Fibroblast of peridontal ligament (primary cell): ENCODE data around the gene DNM1L.
A peak's percentile ranks its signal among the peaks of the same experiment; 100 is the strongest.
"Not testable (repeated sequence)": the region's sequence is repeated elsewhere in the genome, so short reads cannot be mapped to it uniquely, and the experiment has no call there.

Source experiments
- DNase-seq: peaks from one replicate; pipeline ENCODE4 v3.0.0-alpha.2; 2010; ENCODE audit errors: extremely low read depth

The DNM1L gene

GRCh38 chr12:32697445-32697844, 18.3 kb downstream of the DNM1L start:
- no peak for DNase-seq

- DNase-seq = no peak
Measured at GRCh38 chr12:32698285-32698684, 19.2 kb downstream of the DNM1L start.

- DNase-seq = not testable (repeated sequence)
Measured at GRCh38 chr12:32699437-32699836, 20.3 kb downstream of the DNM1L start.

GRCh38 chr12:32702473-32702872, 23.4 kb downstream of the DNM1L start:
- peak; percentile 24 for DNase-seq

GRCh38 chr12:32702946-32703345, 23.8 kb downstream of the DNM1L start:
- no peak for DNase-seq

GRCh38 chr12:32705783-32706182, 26.7 kb downstream of the DNM1L start:
- no peak for DNase-seq

DNA sequence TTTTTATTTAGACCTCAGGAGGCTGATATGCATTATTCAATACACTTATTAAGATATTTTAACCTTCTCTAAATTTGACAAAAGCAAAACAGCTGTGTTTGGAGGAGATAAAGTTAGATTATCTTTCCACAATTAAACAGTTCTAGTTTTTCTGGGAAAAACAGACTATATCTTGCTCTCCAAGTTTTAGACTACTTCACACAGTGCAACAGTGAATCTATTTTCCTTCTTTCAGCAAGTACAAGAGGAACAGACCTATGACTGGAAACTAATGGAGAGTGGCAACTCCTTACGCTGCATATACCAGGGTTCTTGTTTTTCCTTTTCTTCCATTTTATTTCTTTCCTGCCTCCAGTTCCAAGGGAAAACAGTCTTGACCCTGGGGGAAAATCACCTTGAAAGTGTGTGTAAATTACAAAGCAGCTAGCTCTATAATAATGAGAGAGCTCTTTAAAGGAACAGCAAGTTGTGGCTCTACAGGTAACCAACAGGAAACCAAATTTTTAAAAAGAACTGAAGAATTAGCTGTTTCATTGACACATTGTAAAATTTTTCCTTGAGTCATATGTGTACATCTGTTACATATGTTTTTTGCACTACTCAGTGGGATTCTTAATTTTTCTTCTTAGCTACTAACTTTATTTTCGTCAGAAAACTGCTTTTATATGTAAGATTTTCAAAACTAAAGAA, 27.4 kb downstream of the DNM1L start:
- DNase-seq = no peak

DNA sequence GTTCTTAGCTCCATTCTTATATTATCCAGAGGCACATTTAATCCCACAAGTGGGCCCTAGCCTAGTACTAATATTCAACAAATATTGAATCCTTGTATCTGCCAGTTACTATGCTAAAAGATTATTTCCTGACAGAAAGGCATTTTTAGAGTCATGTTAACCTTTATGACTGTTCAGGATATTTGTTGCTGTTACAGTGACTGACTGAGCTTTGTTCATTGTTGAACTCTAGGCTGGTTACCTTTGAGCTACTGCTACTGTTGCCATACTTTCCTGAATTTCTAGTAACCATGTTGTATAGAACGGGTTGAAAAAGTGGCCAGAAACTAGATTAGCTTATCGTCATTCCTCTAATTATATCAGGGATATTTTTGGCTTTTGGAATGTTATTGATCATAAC, 29.8 kb downstream of the DNM1L start:
- DNase-seq = no peak

- no peak for DNase-seq
Measured at GRCh38 chr12:32714772-32715171, 35.7 kb downstream of the DNM1L start.

DNA sequence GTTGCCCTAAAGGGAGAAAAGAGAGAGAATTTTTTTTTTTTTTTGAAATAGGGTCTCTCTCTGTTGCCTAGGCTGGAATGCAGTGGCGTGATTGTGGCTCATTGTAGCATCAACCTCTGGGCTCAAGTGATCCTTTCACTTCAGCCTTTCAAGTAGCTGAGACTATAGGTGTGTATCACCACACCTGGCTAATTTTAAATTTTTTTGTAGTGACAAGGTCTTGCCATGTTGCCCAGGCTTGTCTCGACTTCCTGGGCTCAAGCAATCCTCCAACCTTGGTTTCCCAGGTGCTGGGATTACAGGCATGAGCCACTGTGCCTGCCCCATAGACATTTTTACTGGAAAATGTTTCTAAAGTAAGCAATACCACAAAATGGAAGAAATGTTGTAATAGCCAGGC, 39.8 kb downstream of the DNM1L start:
- DNase-seq = no peak

- not testable (repeated sequence) for DNase-seq
Measured at GRCh38 chr12:32725308-32725707, 46.2 kb downstream of the DNM1L start.

GRCh38 chr12:32726286-32726685, 47.2 kb downstream of the DNM1L start:
- no peak for DNase-seq

DNA sequence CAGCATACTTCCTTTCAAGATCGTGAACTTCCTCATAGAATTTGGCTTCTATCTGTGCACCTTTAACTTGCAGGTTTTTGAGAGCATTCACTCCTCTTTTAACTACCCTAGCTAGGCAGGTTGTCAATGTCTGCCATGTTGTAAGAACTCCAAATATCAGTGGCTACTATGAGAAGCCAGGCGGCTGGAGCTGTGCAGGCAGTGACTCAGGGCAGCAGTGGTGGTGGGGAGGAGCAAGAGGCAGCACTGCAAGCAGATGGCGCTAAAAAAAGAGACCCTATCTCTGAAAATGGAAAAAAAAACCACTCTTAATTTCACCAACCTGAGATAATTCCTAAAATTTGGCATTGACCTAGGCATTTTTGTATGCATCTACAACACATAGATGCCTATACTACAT, 48.1 kb downstream of the DNM1L start:
- no peak for DNase-seq

GRCh38 chr12:32734952-32735351, 55.9 kb downstream of the DNM1L start:
- no peak for DNase-seq

DNA sequence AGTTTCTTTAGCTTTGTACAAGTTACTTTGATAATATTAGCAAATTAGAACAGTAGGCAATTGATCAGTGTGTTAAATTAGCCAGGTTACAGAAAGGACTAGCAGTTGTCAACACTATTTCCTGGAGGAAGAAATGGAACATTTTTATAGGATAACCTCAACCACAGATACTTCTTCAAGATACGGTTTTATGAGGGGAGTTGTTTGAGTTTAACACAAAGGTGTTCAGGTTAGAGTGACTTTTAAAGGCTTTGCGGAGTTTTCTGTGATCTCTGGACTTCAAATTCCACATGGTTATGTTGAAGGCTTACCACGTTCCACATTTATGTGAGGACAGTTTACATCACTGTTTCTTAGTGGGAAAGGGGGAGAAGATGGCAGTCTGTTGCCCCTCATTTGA, 57.3 kb downstream of the DNM1L start:
- DNase-seq = no peak

- DNase-seq = no peak
Measured at GRCh38 chr12:32737715-32738114, 58.6 kb downstream of the DNM1L start.

DNA sequence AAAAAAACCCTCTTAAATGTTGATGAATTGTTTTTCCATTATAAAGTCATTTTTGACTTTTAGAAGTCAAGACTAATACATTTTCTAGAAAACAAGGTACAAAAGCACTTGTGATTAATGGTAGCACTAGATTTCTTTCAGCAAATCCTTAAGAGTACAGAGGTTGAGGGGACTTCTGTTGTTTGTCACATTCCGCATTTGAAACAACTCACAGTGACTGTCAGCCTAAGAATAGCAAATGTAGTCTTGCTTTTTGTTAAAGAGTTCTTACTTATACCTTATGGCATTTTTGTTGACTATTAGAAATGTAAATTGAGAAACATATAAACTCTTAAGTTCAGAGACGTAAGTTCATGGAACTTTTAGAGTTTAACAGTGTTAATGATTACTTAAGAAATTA, 60.2 kb downstream of the DNM1L start:
- no peak for DNase-seq

DNA sequence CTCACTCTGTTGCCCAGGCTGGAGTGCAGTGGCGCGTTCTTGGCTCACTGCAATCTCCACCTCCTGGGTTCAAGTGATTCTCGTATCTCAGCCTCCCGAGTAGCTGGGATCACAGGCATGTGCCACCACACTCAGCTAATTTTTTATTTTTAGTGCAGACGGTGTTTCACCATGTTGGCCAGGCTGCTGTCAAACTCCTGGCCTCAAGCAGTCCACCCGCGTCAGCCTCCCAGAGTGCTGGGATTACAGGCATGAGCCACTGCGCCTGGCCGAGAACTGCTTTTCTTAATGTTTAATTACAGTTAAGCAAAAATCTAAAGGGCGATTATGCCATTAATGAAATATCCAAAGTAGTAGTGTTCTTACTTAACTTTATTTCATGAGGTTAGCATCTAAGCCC, 63.0 kb downstream of the DNM1L start:
- no peak for DNase-seq

GRCh38 chr12:32743264-32743663, 64.2 kb downstream of the DNM1L start:
- no peak for DNase-seq

DNA sequence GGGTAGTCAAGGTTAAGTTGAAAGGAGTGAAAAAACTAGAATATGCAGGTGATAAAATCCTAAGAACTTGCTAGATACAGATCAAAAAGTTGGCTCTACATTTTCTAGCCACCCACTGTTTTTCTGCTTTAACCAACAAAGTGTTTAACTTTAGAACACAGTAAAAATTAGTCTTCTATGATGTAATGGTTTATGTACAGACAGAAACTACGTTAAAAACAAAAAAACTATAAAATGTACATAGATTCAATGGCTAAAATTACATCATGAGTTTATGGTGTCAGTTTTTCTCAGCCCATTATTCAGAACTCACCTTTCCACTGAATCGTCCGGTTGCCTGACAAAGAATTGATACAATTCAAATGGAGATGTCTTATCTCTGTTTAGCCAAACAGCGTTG, 74.5 kb downstream of the DNM1L start:
- no peak for DNase-seq

- DNase-seq = no peak
Measured at GRCh38 chr12:32754111-32754510, 75.0 kb downstream of the DNM1L start.

- peak; percentile 65 for DNase-seq
Measured at GRCh38 chr12:32755051-32755653, 76.1 kb downstream of the DNM1L start.

GRCh38 chr12:32755654-32756475, 76.8 kb downstream of the DNM1L start, which contains the start of gene YARS2:
TSS of gene YARS2 (minus strand) at chr12:32755897. CDS start at chr12:32755874, 23 bp downstream.
- peak; percentile 99 for DNase-seq
